GM12892 (cell line): ENCODE measurements around the gene MAPK7.
A peak's percentile ranks its signal among the peaks of the same experiment; 100 is the strongest.

Source experiments
- DNase-seq: peaks from one replicate; pipeline ENCODE4 v3.0.0; 2011; ENCODE audit not compliant: insufficient read length
- FAIRE-seq: peaks from 2 replicates; lab custom pipeline; 2011; peaks lifted over from hg19 to GRCh38; lab: Jason Lieb, UNC
- POLR2A ChIP-seq: IDR thresholded peaks from 2 replicates; pipeline ENCODE4 v1.6.1; 2011; ENCODE audit warnings: low read depth, low read length, control low read depth
- POLR2AphosphoS5 ChIP-seq: IDR thresholded peaks from 2 replicates; pipeline ENCODE4 v1.6.1; 2011; ENCODE audit warnings: low read depth, low read length, control low read depth
- TAF1 ChIP-seq: IDR thresholded peaks from 2 replicates; pipeline ENCODE4 v1.6.1; 2011; ENCODE audit warnings: low read depth, mild to moderate bottlenecking, control low read depth, low read length, borderline replicate concordance

Gene MAPK7

DNA sequence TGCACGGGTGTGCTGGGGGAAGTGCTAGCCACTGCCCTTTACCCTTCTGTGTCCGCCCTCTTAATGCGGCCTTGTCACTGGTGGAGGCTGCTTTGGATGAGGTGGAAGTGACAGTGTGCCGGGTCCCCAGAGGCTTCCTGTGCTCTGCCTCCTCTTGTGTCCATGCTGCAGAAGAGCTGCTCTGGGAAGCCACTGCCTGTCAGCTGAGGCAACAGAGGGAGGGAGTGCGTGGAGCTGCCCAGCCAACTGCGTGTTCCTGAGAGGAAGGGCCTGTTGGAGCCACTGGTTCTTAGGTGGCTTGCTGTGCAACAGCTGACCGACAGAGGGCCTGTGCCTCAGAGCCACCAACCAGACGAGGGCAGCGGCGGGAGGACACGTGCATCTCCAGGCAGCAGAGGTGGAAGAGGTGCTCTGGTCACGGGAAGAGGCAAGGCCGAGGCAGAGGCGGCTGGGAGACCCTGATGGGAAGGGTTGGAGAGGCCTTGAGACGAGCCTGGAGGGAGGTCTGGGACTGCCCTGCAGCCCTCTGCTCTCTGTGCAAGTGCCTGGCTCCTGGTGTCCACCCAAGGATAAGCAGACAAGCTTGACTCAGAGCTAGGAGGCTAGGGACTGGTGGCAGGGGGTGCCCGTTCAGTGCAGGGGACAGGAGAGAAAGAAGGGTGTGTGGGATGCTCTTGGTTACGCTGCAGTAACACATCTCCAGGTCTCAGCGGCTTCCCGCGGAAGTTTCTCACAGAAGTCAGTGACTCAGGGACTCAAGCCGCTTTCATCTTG, 41.2 kb upstream of the MAPK7 start:
- DNase-seq (no peak), FAIRE-seq (no peak)
- TF ChIP-seq POLR2A = no peak
- TF ChIP-seq TAF1 = no peak
- no peak for TF ChIP-seq POLR2AphosphoS5

DNA sequence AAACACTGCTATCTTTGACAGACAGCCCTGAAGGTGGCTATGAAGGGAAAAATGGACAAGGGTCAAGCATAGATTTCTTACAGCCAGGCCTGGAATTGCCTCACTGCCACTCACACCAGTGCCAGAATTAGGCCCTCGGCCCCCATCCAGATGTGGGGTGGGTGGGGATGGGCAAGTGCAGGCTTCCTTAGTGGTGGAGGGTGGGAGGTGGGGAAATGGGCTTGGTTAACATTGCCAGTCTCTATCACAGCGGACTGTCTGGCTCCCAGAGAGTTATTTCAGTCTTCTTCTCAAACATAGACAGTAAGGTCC, 40.6 kb upstream of the MAPK7 start:
- TF ChIP-seq POLR2AphosphoS5 = no peak
- no peak for TF ChIP-seq TAF1
- no peak for TF ChIP-seq POLR2A
- no peak for FAIRE-seq
- no peak for DNase-seq

- DNase-seq (peak; percentile 75), FAIRE-seq (peak; percentile 84)
- TF ChIP-seq POLR2A (no peak), POLR2AphosphoS5 (no peak), TAF1 (no peak)
Observed at GRCh38 chr17:19338031-19338990, 40.0 kb upstream of the MAPK7 start.

- no peak for DNase-seq
- no peak for TF ChIP-seq POLR2A
- no peak for TF ChIP-seq TAF1
- TF ChIP-seq POLR2AphosphoS5 = no peak
- no peak for FAIRE-seq
Observed at GRCh38 chr17:19339341-19339815, 38.9 kb upstream of the MAPK7 start.

DNA sequence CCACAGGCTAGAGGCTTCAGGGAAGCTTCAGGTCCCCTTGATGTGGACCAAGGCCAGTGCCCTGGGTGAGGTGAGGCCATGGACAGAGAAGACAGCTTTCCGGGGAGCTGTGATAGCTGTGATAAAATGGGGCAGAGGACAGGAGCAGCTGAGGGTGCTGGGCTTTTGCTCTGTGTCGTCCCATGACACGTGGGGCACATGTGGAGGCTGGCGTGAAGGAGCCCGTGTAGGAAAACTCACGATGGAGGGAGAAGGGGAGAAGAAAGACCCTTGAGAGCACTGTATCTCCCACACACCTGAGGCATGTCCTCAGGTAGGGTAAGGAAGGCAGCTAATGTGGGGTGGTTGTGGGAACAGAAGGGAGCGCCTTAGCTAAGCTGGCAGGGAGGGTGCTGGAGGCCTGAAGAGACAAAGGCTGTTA, 37.1 kb upstream of the MAPK7 start:
- no peak for TF ChIP-seq POLR2AphosphoS5
- no peak for TF ChIP-seq POLR2A
- TF ChIP-seq TAF1 = no peak
- DNase-seq = no peak
- no peak for FAIRE-seq

DNA sequence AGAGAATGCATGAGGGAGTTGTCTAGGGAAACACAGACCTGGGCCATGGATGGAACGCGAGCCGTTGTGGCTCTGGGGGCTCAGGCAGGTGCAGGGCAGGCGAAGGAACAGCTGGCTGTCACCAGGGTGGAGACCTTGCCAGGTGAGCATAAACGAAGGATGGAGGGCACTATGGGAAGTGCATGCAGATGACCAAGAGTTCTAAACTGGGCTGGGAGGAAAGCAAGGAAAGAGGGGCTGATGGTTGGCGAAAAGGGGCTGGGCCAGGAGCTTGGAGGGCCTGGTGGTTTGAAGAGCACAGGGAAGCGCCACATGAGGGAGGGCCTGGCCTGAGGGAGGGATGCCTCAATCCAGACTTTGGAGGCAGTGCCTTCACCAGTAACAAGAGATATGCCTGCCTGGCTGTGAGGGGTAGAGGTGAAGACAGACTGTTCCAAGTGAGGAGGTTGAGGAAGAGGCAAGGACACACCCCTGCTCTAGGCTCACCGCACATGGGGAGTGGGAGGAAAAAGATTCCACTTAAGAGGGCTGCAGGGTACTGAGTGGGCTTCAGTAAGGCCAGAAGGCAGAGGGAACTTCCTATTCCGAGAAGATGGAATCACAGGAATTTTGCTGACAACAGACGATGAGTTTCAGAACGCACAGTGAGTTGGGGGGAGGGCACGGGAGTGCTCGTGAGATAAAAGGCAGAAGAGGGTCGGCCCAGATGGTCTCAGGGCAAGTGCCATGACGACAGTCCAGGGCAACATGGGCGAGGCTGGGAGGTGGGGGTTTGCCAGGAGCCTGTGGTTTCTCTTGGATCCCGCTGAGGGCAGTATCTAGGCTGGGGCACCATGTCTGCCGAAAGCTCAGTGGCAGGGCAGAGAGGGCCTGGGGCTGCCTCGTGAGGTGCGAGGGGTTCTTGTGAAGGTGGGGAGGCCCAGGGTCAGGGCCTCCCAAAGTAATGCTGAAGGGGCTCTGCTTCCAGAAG, 36.4 kb upstream of the MAPK7 start:
- no peak for TF ChIP-seq POLR2A
- no peak for TF ChIP-seq TAF1
- DNase-seq (no peak), FAIRE-seq (no peak)

DNA sequence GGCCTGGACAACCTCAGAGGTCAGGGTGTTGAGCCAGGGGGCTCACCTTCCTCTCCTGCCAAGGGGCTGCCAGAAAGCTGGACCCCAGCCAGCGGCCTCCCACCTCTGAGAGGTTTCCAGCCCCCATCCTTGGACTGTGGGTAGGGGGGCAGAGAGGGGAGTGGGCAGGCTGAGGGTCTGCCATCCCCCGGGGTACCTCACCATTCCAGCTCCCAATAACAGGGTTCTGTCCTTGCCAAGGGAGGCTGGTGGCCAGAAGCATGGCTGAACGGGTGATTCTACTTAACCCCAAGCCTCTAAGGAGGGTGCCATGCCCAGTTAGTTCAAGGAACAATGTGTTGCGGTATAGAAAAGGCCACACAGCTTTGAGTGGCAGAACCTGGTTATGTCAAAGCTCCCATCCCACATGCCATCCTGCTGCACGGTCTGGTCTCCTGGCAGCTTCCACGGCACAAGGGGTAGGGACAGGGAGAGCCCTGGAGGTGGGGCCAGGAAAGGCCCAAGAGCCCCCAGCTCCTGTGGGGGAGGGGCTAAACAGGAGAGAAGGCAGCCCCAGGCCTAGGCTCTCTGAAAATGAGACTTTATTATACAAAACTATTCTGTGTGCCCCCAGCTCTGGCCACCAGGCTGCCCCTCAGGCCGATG, 35.6 kb upstream of the MAPK7 start:
- no peak for TF ChIP-seq TAF1
- no peak for TF ChIP-seq POLR2AphosphoS5
- TF ChIP-seq POLR2A = no peak
- FAIRE-seq (no peak), DNase-seq (no peak)

DNA sequence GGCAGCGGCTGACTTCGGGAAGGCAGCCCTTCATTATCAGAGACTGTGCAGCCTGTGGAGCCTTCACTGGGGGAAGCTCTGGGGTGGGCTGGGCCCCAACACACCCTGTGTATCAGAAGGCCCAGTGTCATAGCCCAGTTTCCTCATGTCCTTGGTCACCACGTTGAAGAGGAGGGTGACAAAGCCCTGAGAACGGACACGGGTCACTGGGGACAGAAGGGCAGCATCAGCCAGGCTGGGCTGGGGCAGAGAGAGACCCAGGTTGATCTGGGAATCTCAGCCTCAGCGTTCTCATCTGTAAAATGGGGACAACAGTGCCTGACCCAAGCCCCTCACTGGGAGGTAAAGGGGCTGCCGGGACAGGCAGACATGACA, 35.1 kb upstream of the MAPK7 start:
- DNase-seq = no peak
- FAIRE-seq = no peak
- TF ChIP-seq POLR2AphosphoS5 = no peak
- TF ChIP-seq POLR2A = no peak
- no peak for TF ChIP-seq TAF1

DNA sequence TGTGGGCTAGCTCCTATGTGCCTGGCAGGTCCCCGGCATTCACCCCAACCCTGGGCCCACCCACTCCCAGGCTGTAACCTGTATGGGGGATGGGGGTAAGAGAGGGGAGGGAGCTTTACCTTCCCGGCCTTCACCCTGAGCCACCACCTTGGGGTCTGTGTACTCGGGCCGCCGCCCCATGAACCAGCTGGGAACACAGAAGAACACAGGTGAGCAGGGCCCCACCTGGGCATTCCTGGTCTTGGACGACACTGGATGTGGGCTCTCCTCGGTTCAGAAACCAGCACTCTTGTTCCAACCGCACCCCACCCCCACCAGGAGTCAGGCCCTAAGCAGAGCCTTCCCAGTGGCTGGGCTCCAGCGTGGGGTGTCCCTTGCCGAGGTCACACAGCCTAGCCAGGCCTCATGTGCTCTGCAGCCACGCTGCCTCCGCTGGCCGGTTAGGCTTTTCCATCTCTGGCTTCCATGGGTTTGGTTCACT, 34.6 kb upstream of the MAPK7 start:
- no peak for DNase-seq
- FAIRE-seq = no peak
- no peak for TF ChIP-seq POLR2A
- no peak for TF ChIP-seq POLR2AphosphoS5

DNA sequence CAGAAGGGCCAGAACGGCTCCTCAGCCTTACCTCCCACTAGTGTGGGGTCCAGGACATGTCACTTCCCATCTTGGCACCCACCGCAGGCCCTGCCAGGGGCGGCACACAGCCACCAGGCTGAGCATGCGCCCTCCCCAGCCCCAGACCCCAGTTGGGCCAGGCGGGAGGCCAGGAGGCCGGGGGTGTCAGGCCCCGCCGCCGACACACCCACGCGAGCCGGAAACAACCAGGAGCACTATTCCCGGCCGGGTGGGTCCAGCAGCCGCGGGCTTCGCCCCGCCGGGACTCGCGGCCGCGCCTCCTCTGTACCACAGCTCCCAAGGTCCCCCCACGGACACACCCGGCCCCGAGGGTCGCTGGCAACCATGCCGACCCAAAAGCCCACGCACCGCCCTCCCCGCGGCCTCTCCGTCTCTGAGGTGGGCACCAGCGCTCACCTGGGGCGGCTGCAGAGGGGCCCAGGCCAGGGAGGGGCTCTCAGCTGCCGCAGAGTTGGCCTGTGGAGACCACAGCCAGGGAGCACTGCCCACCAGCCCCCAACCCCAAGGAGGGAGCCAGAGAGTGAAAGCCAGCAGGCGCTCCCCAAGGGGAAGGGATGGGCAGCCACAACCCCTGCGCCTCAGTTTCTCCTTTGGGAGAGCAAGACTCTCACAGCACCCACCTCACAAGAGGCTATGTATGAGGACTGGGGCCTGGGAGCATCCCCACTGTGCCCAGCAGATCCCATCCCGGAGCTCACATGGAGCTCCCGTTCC, 33.8 kb upstream of the MAPK7 start:
- FAIRE-seq (no peak), DNase-seq (no peak)
- TF ChIP-seq POLR2AphosphoS5 (no peak), POLR2A (no peak), TAF1 (no peak)

DNA sequence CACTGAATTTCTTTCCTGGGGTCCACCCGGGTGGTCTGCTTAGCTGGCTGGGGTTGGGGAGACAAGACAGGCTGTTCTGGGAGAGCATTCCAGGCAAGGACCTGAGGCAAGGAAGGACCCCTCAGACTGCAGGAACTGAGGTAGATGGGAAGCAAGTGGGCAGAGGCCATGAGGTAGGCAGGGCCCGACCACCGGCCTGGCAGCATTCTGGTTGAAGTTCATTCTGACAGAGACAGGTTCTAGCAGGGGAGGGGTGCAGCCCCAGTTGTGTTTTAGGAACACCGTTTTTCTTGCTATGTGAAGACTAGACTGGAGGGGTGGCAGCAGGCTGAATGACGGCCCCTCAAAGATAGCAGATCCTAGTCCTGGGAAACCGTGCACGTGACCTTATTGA, 33.2 kb upstream of the MAPK7 start:
- TF ChIP-seq TAF1 = no peak
- TF ChIP-seq POLR2AphosphoS5 = no peak
- TF ChIP-seq POLR2A = no peak
- no peak for FAIRE-seq
- DNase-seq = no peak
